ENCODE measurements around the gene CFAP221.

CFAP221 gene

DNA sequence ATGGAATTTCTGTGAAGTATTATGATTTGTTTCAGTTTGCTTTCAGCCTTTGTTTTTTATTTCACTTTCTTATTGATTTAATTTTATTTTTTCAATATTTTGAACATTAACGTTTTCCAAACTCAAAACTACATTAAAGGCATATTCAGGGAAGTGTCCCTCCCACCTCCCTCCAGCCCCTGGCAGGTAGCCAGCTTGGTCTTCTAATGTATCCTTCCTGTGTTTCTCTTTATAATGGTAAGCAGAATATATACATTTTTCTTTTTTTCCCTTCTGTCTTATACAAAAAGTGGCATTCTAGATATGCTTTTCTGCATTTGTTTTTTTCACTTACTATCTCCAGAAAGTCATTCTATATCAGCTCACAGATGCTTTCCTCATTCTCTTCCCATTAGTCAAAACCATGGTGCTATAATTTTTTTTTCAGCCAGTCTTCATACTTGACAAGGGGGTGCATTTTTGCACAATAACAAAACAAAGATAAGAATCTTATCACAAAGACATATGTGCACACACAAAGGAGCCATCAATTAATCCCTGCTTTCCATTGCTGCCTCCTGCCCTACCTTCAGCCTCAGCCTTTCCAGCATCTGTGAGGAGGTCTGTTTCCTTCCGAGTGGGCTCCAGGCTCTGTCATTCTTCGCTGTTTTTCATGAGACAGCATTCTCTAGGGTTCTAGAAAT is 101.1 kb downstream of the CFAP221 start:
- no peak for DNase-seq (ENCODE audit: low read depth in 3 of 3)

DNA sequence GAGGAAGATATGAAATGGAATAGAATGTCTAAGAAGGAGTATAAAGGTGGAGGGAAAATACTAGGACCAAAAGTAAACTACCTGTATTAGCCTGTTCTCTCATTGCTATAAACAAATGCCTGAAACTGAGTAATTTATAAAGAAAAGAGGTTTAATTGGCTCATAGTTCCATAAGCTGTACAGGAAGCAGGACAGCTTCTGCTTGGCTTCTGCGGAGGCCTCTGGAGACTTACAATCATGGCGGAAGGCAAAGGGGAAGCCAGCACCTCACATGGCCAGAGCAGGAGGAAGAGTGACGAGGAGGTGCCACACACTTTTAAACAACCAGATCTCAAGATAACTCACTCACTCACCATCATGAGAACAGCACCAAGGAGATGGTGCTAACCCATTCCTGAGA is 101.9 kb downstream of the CFAP221 start:
- DNase-seq (ENCODE audit: low read depth in 3 of 3), result no peak

DNA sequence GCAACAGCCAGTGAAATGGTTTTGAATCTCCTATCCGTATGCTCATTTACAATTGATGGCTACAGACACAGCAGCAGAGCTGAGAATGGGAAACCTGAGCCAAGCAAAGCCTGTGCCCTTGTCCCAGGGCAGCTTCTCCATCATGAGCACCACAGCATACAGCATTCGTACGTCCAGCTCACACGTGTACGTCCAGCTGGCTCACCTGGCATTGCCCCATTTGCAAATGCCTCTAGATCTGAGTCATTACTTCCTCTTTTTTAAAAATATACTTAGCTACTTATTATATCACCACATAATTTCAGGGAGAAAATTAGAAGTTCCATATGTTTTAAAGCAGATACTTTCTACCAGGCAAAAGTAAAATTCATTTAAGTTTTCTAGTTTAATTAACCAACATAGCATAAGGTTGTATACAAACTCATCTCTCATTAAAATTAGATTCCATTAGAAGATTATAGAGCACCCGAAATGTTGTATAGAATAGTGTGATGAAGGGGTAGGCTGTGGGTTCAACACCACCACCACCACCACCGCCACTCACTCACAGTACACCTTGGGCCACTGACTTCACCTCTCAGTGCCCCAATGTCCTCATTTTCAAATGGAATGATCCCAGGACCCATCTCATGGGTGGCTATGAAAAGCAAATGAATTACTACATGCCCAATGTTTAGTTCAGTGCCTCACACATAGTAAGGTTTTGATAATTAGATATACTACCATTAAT is 103.4 kb downstream of the CFAP221 start:
- DNase-seq (ENCODE audit: low read depth in 3 of 3), result no peak

- no peak for DNase-seq (ENCODE audit: low read depth in 3 of 3)
These were observed 105.2 kb downstream of the CFAP221 start for GRCh38 chr2:119649364-119649917.

GRCh38 chr2:119650206-119650605 is 106.0 kb downstream of the CFAP221 start:
- no peak for DNase-seq (ENCODE audit: low read depth in 3 of 3)

DNA sequence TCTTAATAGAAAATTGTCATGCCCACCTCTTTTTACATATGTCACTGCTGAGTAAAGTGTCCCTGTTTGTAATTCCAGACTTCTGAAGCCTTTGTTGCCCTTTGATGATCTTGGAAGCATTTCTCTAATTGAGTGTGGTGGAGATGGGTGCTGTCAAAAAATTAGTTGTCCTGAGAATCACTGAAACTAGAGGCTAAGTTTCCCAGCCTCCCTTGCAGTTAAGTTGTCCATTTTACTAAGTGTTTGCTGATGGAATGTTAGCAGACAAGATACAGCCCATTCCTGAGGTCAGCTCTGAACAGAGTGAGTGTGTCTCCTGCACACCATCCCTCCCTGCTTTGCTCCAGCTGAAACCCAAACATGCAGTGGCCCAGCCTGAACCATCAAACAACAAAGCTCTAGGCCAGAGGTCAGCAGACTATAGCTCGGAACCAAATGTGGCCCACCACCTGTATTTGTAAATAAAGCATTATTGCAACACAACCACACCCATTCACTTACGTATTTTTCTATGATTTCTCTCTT is 106.7 kb downstream of the CFAP221 start:
- no peak for DNase-seq (ENCODE audit: low read depth in 3 of 3)

- no peak for DNase-seq (ENCODE audit: low read depth in 3 of 3)
These were observed 113.4 kb downstream of the CFAP221 start for GRCh38 chr2:119657466-119658145.

DNA sequence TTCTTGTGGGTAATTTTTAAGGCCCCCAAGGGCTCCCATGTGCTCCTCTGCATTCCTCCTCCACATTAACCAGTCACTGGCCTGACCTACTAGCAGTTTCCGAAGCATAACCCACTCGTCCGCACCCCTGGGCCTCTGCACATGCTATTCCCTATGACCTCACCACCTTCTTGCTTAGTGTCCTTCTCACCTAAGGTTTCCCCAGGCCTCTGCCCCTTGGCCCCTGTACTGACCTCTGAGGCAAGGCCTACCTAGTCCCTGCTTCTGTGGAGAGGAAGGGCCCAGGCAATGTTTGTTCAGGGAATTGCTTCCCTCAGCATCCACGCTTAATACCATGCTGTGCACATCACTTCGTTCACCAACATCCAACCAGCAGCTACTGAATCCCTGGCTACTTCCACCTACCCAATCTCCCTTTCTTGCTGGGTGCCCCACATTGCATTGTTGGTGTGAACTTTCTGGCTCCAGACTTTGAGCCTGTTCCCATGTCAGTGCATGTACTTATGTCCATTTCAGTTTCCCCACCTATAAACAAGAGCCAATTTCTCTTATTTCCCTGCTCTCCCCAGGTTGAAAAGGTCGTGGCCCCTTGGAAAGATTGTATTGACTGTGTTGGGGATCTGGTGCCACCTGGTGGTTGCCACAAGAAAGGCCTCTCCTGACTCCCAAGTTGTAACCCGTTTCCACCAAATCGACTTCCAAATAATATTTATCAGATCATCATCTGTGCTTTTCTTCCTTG is 115.5 kb downstream of the CFAP221 start:
- peak in 1 of 3 experiments; percentile 12 for DNase-seq (ENCODE audit: low read depth in 3 of 3)

- DNase-seq (ENCODE audit: low read depth in 3 of 3), result no peak
These were observed 116.1 kb downstream of the CFAP221 start for GRCh38 chr2:119660343-119660658.

- DNase-seq (ENCODE audit: low read depth in 3 of 3), result no peak
These were observed 118.0 kb downstream of the CFAP221 start for GRCh38 chr2:119662297-119662696.

GRCh38 chr2:119668546-119668945 is 124.3 kb downstream of the CFAP221 start:
- no peak for DNase-seq (ENCODE audit: low read depth in 3 of 3)

DNA sequence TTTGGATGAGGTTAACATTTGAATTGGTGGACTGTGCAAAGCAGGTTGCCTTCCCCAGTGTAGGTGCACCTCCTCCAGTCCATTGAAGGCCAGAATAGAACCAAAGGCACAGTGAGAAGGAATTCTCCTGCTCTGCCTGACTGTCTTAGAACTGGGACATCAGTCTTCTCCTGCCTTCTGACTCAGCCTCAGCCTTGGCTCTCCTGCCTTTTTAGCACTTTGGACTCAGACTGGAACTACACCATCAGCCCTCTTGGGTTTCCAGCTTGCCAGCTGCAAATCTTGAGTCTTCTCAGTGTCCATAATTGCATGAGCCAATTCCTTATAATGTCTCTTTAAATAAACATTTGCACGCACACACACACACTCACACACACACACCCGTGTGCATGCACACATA is 126.8 kb downstream of the CFAP221 start:
- DNase-seq (ENCODE audit: low read depth in 3 of 3), result no peak

- no peak for DNase-seq (ENCODE audit: low read depth in 3 of 3)
These were observed 127.5 kb downstream of the CFAP221 start for GRCh38 chr2:119671752-119672151.

- no peak for DNase-seq (ENCODE audit: low read depth in 3 of 3)
These were observed 128.1 kb downstream of the CFAP221 start for GRCh38 chr2:119672161-119672862.

GRCh38 chr2:119673796-119674195 is 129.5 kb downstream of the CFAP221 start:
- DNase-seq (ENCODE audit: low read depth in 3 of 3), result no peak

- DNase-seq (ENCODE audit: low read depth in 3 of 3), result no peak
These were observed 130.7 kb downstream of the CFAP221 start for GRCh38 chr2:119674711-119675500.

GRCh38 chr2:119678021-119678656 is 133.9 kb downstream of the CFAP221 start:
- no peak for DNase-seq (ENCODE audit: low read depth in 3 of 3)

GRCh38 chr2:119679526-119679837 is 135.2 kb downstream of the CFAP221 start:
- no peak for DNase-seq (ENCODE audit: low read depth in 3 of 3)

DNA sequence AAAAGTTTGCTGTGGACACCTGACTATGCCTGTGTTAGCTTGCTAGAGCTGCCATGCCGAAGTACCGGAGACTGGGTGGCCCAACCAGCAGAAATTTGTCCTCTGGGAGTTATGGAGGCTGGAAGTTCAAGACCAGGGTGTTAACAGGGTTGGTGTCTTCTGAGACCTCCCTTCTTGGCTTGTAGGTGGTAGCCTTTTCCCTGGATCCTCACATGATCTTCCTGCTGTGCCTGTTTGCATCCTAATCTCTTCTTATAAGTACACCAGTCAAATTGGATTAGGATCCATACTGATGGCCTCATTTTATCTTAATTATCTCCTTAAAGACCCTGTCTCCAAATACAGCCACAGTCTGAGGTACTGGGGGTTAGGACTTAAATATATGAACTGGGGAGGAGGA is 135.6 kb downstream of the CFAP221 start:
- DNase-seq (ENCODE audit: low read depth in 3 of 3), result no peak

Measured in stimulated activated CD4-positive, alpha-beta T cell treated with anti-CD3 and anti-CD28 coated beads, TNF-alpha, amount 100 ng/mL, for 4 hours (primary cell).